GM21515 (cell line): ENCODE measurements around the gene CILP2.
A peak's percentile ranks its signal among the peaks of the same experiment; 100 is the strongest.

Experiments
- ATAC-seq: cut with Tn5 transposase; IDR thresholded peaks from one replicate; pipeline ENCODE4 v1.9.1; 2021; ENCODE audit not compliant: unreplicated experiment

Gene CILP2

GRCh38 chr19:19504754-19505668 is 33.1 kb upstream of the CILP2 start:
- ATAC-seq: no peak

GRCh38 chr19:19505669-19506326 is 32.3 kb upstream of the CILP2 start:
- no peak for ATAC-seq

- ATAC-seq: no peak
Measured at GRCh38 chr19:19506592-19506991, 31.5 kb upstream of the CILP2 start.

DNA sequence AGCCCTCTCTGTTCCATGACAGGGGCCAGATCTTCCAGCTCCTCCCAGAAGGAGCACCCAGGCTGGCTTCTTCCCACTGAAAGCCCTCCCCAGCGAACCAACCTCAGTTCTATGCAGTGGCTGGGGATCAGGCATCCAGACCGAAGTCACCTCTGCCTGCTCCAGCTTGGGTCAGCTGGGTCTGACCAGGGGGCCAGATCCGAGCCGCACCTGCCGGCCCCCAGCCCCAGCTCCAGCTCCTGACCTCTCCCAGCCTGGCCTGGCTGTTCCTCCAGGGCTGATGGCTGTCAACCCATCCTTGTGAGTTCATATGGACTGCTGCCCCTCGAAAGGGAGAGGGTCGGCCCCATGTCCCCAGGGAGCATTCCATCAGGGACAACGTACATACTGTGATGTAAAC is 30.7 kb upstream of the CILP2 start:
- ATAC-seq: no peak

- ATAC-seq: no peak
Measured at GRCh38 chr19:19508217-19508616, 29.8 kb upstream of the CILP2 start.

- ATAC-seq: no peak
Measured at GRCh38 chr19:19510432-19510831, 27.6 kb upstream of the CILP2 start.

DNA sequence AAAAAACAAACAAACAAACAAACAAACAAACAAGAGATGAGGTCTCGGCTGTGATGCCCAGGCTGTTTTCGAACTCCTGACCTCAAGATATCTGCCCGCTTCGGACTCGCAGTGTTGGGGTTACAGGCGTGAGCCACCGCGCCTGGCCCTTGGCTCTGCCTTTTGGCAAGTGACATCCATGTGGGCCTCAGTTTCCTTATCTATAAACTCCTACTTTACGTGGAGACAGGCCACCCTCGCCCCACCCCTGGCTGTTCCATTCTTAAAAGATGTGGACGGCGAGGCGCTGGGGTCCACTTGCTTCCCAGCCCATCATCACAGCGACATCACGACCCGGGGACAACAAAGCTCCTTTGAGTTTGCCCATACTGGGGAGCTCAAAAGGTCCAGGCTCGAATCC is 24.4 kb upstream of the CILP2 start:
- ATAC-seq: no peak

- no peak for ATAC-seq
Measured at GRCh38 chr19:19514215-19514657, 23.8 kb upstream of the CILP2 start.

- ATAC-seq: no peak
Measured at GRCh38 chr19:19514881-19515641, 23.0 kb upstream of the CILP2 start, which contains the start of gene TSSK6. Gene TSSK6, minus strand, starts transcription at chr19:19515548. Its CDS starts 121 bp downstream, at chr19:19515427.

DNA sequence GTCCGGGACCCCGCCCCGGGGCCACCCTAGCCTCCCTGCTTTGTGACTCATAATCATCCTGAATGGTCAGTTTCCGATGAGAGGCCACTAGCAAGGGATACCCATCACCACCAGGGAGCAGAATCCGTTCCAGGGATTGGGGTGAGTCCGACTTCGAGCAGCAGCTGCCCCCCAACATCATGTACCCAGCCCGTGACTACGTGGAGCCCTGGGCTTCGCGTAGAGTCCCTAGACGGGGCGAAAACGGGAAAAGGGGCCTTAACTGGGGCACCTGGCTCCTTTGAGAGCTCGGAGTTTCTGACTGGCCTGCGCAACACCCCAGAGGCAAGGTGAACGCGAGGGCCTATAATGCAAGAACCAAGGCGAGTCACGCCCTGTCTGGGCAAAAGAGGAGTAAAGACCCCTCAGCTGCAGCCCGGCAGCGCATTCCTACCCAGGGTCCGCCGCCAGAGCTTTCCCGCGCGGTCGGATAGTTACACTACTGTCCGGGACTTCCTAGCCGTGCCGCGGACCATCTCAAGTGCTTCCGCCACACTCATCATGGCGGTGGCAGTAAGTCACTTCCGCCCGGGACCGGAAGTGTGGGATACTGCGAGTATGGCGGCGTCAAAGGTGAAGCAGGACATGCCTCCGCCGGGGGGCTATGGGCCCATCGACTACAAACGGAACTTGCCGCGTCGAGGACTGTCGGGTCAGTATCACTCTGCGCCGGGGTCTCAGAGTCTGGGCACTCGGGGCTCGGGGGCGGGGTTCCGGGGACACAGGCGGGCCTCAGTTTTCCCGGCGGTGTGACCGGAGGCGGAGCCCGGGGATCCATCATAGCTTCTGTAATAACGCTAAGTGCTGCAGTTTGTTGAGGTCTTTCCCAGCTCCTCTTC is 22.2 kb upstream of the CILP2 start, which contains the start of gene NDUFA13:
Gene NDUFA13, plus strand, starts transcription at position 584 of the 878 bp plus-strand sequence. Its CDS starts 14 bp downstream, at position 598.
- ATAC-seq: peak; percentile 86

GRCh38 chr19:19517235-19517619 is 20.8 kb upstream of the CILP2 start:
- ATAC-seq: no peak

DNA sequence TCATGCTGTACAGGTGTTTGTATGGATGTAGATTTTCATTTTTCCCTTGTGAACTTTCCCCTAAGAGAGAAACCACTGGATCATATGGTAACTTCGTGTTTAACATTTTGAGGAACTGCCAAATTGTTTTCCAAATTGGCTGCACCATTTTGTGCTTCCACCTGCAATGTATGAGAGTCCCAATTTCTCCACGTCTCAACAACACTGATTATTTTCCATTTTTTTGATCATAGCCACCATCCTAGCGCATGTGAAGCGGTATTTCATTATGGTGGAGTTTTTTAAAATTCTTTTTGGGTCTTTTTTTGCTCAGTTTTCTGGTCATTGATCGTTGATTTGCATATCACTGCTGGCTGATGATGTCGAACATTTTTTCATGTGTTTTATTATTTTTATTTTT is 17.1 kb upstream of the CILP2 start:
- ATAC-seq: no peak

DNA sequence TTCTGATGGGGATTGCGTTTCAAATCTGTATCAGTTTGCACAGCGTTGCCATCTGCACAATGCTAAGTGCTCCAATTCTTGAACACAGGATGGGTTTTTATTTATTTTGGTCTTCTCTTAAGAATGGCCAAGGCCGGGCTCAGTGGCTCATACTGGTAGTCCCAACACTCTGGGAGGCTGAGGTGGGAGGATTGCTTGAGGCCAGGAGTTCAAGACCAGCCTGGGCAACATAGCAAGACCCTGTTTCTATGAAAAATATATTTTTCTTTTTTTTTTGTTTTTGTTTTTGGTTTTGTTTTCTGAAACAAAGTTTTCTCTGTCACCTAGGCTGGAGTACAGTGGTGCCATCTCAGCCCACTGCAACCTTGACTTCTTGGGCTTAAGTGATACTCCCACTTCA is 14.9 kb upstream of the CILP2 start:
- ATAC-seq: no peak

DNA sequence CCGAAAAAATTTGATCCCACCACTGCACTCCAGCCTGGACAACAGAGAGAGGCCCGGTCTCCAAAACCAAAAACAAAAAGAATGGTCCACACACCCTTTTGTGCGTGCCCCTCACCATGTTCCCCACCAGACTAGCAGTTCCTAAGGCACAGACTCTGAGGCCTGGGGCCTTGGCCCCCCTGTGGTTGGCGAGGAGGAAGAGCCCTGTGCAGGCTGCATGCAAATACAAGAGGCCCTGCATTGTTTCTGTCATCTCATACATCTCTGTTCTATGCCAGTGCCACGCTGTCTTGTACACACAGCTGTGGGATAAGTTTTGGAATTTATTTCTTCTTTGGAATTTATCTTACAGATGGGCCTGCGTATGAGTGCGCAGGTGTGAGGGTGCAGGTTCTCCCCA is 14.0 kb upstream of the CILP2 start:
- no peak for ATAC-seq

GRCh38 chr19:19525611-19526380 is 12.3 kb upstream of the CILP2 start:
- no peak for ATAC-seq

DNA sequence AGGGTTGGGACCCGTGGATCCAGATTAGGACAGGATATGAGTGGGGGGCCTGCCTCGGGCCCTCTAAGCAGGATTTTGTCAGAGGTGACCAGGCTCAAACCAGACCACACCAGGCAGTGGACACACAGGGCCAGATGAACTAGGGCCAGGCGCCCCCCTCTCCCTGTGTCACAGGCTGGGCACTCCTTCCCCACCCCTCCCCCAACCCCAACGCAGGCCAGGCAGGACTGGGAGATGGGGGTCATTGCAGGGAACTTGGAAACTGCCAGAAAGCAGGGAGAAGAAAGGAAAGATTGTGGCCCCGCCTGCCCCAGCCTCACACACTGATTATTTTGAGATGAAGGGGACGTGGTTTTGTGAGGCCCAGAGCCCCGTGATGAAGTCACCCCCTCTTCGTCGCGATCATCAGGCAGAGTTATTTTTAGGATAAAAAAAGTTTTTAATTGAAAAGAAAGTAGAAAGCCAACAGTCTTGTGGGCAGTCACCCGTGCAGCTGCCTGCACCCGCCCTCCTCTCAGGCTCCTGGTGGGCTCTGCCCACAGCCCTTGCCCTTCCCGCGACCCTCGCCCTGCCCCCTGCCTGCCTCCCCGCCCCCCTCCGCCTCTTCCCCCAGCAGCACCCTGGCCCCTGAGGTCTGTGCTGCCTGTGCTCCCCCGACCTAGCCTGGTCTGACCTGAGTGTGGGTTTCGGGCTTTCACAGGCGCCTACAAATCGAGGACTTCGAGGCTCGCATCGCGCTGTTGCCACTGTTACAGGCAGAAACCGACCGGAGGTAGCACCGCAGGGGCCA is 11.3 kb upstream of the CILP2 start:
- no peak for ATAC-seq

- ATAC-seq: no peak
Measured at GRCh38 chr19:19527371-19527656, 10.8 kb upstream of the CILP2 start.

- no peak for ATAC-seq
Measured at GRCh38 chr19:19527674-19528625, 10.1 kb upstream of the CILP2 start.
